ENCODE results near the gene DNHD1. TPM values are rescaled to one million over a fixed set of nuclear protein-coding genes. Genes with fewer than 3 reads are reported as not detected.
A peak's percentile ranks its signal among the peaks of the same experiment; 100 is the strongest.

DNHD1 gene
- total and polyA plus RNA-seq, 9 of the 15 experiments (the other 6 are each of a cell fraction or from before 2014, with no cell fraction given) = 0.82 to 9.7 (median 3.8) TPM

- no peak for TF ChIP-seq CHD7 (IDR thresholded peaks at IDR 0.05; ENCODE audit: low read depth, low read length)
- peak; percentile 48; the same call in 1 of the 2 replicates for TF ChIP-seq TEAD4 (IDR thresholded peaks at IDR 0.05; ENCODE audit: low read length)
- no peak for TF ChIP-seq TEAD4 (CRISPR knock-in tag; IDR thresholded peaks at IDR 0.05; ENCODE audit: borderline replicate concordance)
- no peak for TF ChIP-seq HDAC3 (IDR thresholded peaks at IDR 0.05; ENCODE audit: borderline replicate concordance, partially characterized antibody)
- TF ChIP-seq MCM2 (IDR thresholded peaks at IDR 0.05; ENCODE audit: low read depth) = no peak
- TF ChIP-seq L3MBTL2 (IDR thresholded peaks at IDR 0.05) = no peak
- no peak for TF ChIP-seq MBD2 (IDR thresholded peaks at IDR 0.05; ENCODE audit: borderline replicate concordance, low read depth)
- peak; percentile 10; the same call in 1 of the 2 replicates for TF ChIP-seq ARID1B (IDR thresholded peaks at IDR 0.05)
- no peak for TF ChIP-seq CHD4 (IDR thresholded peaks at IDR 0.05; ENCODE audit: insufficient read depth, insufficient replicate concordance, low read depth, low read length, poor library complexity, severe bottlenecking)
- no peak for TF ChIP-seq CREB3L1 (IDR thresholded peaks at IDR 0.05; ENCODE audit: borderline replicate concordance, low read depth)
- TF ChIP-seq TGIF2 (CRISPR knock-in tag; IDR thresholded peaks at IDR 0.05) = no peak
- no peak; a peak in 2 of 4 replicates for TF ChIP-seq NRF1 (conservative IDR thresholded peaks at IDR 0.05 in 1 of 2, IDR thresholded peaks at IDR 0.05 in 1 of 2)
- TF ChIP-seq CHAMP1 (IDR thresholded peaks at IDR 0.05) = no peak
Observed at GRCh38 chr11:6531267-6531752, 34.2 kb downstream of the DNHD1 start (continued).
